ENCODE results near the gene VIP.

VIP gene

DNA sequence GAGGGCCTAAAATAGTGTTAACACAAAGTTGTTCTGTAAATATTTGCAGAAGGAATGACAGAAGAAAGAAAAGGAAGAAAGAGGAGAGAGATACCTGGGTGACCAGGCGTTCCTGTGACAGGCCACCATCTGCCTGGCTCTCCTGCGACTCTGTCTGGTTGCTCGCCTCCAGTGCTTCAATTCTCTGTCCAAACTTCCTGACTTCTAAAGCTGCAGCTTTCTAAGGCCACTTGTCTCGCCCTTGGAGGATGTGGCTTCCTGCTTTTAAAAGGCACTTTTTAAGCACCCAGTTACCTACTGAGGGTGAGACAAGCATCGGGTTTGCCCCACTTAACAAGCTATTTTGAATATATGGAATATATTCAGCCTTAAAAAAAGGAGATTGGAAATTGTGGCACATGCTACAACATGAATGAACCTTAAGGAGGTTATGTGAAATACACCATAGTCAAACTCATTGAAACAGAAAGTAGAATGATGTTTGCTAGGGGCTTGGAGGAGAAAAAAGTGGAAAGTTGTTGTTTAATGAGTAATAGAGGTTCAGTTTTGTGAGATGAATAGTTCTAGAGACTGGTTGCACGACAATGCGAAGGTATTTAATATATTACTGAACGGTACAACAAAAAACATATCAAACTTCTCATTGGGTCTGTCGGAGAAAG, 32.8 kb downstream of the VIP start:
- DNase-seq (ENCODE audit: low read depth) = no peak

DNA sequence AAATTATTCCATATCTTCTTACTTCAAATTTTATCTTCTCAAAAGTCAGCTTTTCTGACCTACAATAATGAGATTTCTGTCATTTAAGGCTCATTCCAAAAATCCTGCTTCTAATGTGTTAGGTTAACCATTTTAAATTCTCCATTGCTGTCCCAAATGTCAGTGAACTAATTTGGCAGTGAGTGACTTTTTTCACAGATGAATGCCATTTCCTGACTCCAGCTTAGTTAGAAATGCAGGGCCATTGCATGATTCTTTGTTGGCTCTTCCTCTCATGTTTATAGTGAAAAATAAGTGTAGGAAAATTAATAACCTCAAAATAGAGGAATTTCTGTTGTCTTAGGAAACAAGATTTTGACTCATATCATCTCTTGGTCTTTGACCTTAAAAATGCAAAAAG, 44.1 kb downstream of the VIP start:
- DNase-seq (ENCODE audit: low read depth) = no peak

DNA sequence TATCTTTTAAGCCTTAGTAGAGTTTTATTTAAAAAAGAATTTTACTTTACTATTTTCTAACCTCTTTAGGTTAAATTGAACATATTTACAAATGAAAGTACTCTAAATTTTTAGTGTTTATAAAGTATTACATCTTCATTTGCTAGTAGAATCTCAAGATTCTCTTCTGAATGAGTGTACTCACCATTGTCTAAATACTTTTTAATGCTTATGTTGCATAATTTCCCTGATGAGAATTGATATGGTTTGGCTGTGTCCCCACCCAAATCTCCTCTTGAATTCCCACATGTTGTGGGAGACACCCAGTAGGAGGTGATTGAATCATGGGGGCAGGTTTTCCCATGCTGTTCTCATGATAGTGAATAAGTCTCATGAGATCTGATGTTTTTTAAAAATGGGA, 53.6 kb downstream of the VIP start:
- no peak for DNase-seq (ENCODE audit: low read depth)

Measured in stimulated activated CD8-positive, alpha-beta memory T cell treated with anti-CD3 and anti-CD28 coated beads, Interleukin-12 subunit alpha, Interleukin-12 subunit beta, amount 100 ng/mL, for 1 hour (primary cell).